Sigmoid colon (tissue), 7 donors: ENCODE measurements around the gene DLL3. TPM values are rescaled to one million over a fixed set of nuclear protein-coding genes. Genes with fewer than 3 reads are reported as not detected.

Source experiments
- DNase-seq: peaks from one replicate; pipeline ENCODE4 v3.0.0-alpha.2; 2019
- H3K27ac ChIP-seq, 4 donors: fragments of 200-600 bp; sonication (generic); one replicate each; pipeline ENCODE4 v1.5.1; 2016 to 2019; ENCODE audit warnings: mild to moderate bottlenecking in 1 of 4
- H3K27me3 ChIP-seq, 3 donors: fragments of 200-600 bp; sonication (generic); one replicate each; pipeline ENCODE4 v1.5.1; 2019; ENCODE audit warnings: mild to moderate bottlenecking in 1 of 3
- H3K36me3 ChIP-seq, 4 donors: fragments of 200-600 bp; sonication (generic); one replicate each; pipeline ENCODE4 v1.5.1; 2016 to 2019
- H3K4me1 ChIP-seq, 4 donors: fragments of 200-600 bp; sonication (generic); one replicate each; pipeline ENCODE4 v1.5.1; 2017 to 2019
- H3K4me3 ChIP-seq, 4 donors: fragments of 200-600 bp; sonication (generic); one replicate each; pipeline ENCODE4 v1.5.1; 2017 to 2019; ENCODE audit warnings: mild to moderate bottlenecking in 2 of 4, moderate library complexity in 1 of 4
- H3K9me3 ChIP-seq, 4 donors: fragments of 200-600 bp in 3 of 4; sonication (generic) in 3 of 4; one replicate each; pipeline versions ENCODE4 v1.5.1 to v1.6.1; 2013 to 2019
- CTCF ChIP-seq, 4 experiments: fragments of 450-650 bp in 3 of 4; fragments of 200-600 bp in 1 of 4; IDR thresholded peaks; one replicate each; pipeline ENCODE4 v1.5.1; 2016 to 2019; ENCODE audit warnings: antibody characterized with exemption in 4 of 4, mild to moderate bottlenecking in 3 of 4, moderate library complexity in 2 of 4
- EP300 ChIP-seq, 4 donors: sonication (generic); formaldehyde crosslinking; IDR thresholded peaks; one replicate each; pipeline ENCODE4 v1.6.1; 2017; ENCODE audit warnings: antibody characterized with exemption in 4 of 4
- POLR2A ChIP-seq, 2 donors: fragments of 450-650 bp; IDR thresholded peaks; one replicate each; pipeline ENCODE4 v1.6.1; 2016; ENCODE audit warnings: antibody characterized with exemption in 2 of 2, mild to moderate bottlenecking in 2 of 2, moderate library complexity in 2 of 2
- POLR2AphosphoS5 ChIP-seq, 4 donors: sonication (generic); formaldehyde crosslinking; IDR thresholded peaks; one replicate each; pipeline ENCODE4 v1.6.1; 2017; ENCODE audit warnings: antibody characterized with exemption in 4 of 4
- WGBS, 2 donors: extraction: QIAGEN DNeasy Blood & Tissue Kit; methylation state at CpG; one replicate each; pipeline ENCODE4 v1.1.7; 2013; 5-methylcytosine and 5-hydroxymethylcytosine counted together
- intact Hi-C: fragments of 100-400 bp; cut with DNase I; formaldehyde crosslinking; loops from one replicate; pipeline ENCODE4 v1.15.1; 2023
- polyA plus RNA-seq, 3 donors: library from polyadenylated mRNA; stranded (reverse); fragments of 200-250 nt; gene quantifications; one replicate each; pipeline ENCODE4 v1.2.3, GENCODE V29; 2013
- total RNA-seq, 4 donors: library from RNA; depleted of rRNA; stranded (reverse); fragments of >200 nt; gene quantifications; one replicate each; pipeline ENCODE4 v1.1.0, GENCODE V29; 2016
- donor health status: healthy with polysubstance abuse.
- donor health status: Bipolar disorder and iron deficiency.
- donor health status: healthy.

The DLL3 gene
- total and polyA plus RNA-seq, 7 donors, result 0.17 to 0.36 TPM; not detected in 5

- intact Hi-C loops, result loop anchor here (5.0 kb wide), 1 partner anchor 32 kb away; the partner anchor contains the start of gene EID2B
- no peak for DNase-seq
- peaks cover 0 to 27% (median 22%) of the 10 kb centered on the region in 4 donors for H3K4me1 ChIP-seq
- H3K27ac ChIP-seq, result no peak overlapping the region
- no peaks in the 10 kb centered on the region for H3K36me3 ChIP-seq
- TF ChIP-seq EP300 (IDR thresholded peaks at IDR 0.05), result no peak
- no peak for TF ChIP-seq POLR2A (IDR thresholded peaks at IDR 0.05)
- no peak for TF ChIP-seq CTCF (IDR thresholded peaks at IDR 0.05)
- no peak for TF ChIP-seq POLR2AphosphoS5 (IDR thresholded peaks at IDR 0.05)
- no peak overlapping the region for H3K4me3 ChIP-seq
- H3K9me3 ChIP-seq, result no peaks in the 10 kb centered on the region
- peaks cover 23 to 88% (median 72%) of the 10 kb centered on the region in 3 donors for H3K27me3 ChIP-seq
- WGBS, 2 donors, result 78 to 86% methylated on average over 8 of the region's 8 CpGs
Measured at GRCh38 chr19:39499932-39500331, 1.2 kb downstream of the DLL3 start.

GRCh38 chr19:39500543-39500942, 1.8 kb downstream of the DLL3 start:
- Histone ChIP-seq H3K4me3 (no peak overlapping the region), H3K9me3 (no peaks in the 10 kb centered on the region), H3K27ac (no peak overlapping the region), H3K4me1 (peaks cover 0 to 27% (median 22%) of the 10 kb centered on the region in 4 donors), H3K27me3 (peaks cover 26 to 94% (median 78%) of the 10 kb centered on the region in 3 donors), H3K36me3 (no peaks in the 10 kb centered on the region)
- WGBS, 2 donors, result 49 to 58% methylated on average over 4 of the region's 4 CpGs
- intact Hi-C loops, result no loop called here
- TF ChIP-seq EP300 (IDR thresholded peaks at IDR 0.05), result no peak
- TF ChIP-seq POLR2A (IDR thresholded peaks at IDR 0.05), result no peak
- DNase-seq, result no peak

- intact Hi-C loops, result no loop called here
- 72 to 76% methylated on average over 5 of the region's 5 CpGs for WGBS, 2 donors
- Histone ChIP-seq H3K4me3 (no peak overlapping the region), H3K27me3 (peaks cover 30 to 95% (median 80%) of the 10 kb centered on the region in 3 donors), H3K9me3 (no peaks in the 10 kb centered on the region), H3K4me1 (peaks cover 0 to 27% (median 22%) of the 10 kb centered on the region in 4 donors), H3K36me3 (no peaks in the 10 kb centered on the region), H3K27ac (no peak overlapping the region)
- DNase-seq, result no peak
- TF ChIP-seq EP300 (IDR thresholded peaks at IDR 0.05), result no peak
- no peak for TF ChIP-seq POLR2A (IDR thresholded peaks at IDR 0.05)
- no peak for TF ChIP-seq POLR2AphosphoS5 (IDR thresholded peaks at IDR 0.05)
- TF ChIP-seq CTCF (IDR thresholded peaks at IDR 0.05), result no peak
Measured at GRCh38 chr19:39501340-39501739, 2.6 kb downstream of the DLL3 start.

- H3K27ac ChIP-seq, result no peak overlapping the region
- no peak overlapping the region for H3K4me3 ChIP-seq
- no peaks in the 10 kb centered on the region for H3K36me3 ChIP-seq
- no peaks in the 10 kb centered on the region for H3K9me3 ChIP-seq
- 15 to 20% methylated on average over 69 of the region's 69 CpGs for WGBS, 2 donors
- no peak for DNase-seq
- TF ChIP-seq CTCF (IDR thresholded peaks at IDR 0.05) (peak in 1 of 4 experiments; percentile 64), POLR2A (IDR thresholded peaks at IDR 0.05) (no peak), POLR2AphosphoS5 (IDR thresholded peaks at IDR 0.05) (no peak)
- intact Hi-C loops, result no loop called here
- H3K4me1 ChIP-seq, result peaks cover 0 to 34% (median 29%) of the 10 kb centered on the region in 4 donors
- H3K27me3 ChIP-seq, result peaks cover 44 to 95% (median 81%) of the 10 kb centered on the region in 3 donors
Measured at GRCh38 chr19:39502640-39503417, 4.1 kb downstream of the DLL3 start.

GRCh38 chr19:39506598-39506943, 7.8 kb downstream of the DLL3 start:
- H3K27ac ChIP-seq, result no peak overlapping the region
- no peaks in the 10 kb centered on the region for H3K36me3 ChIP-seq
- H3K4me3 ChIP-seq, result peak overlapping the region in 2 of 4 donors; percentile 40 to 45
- WGBS, 2 donors, result 60 to 67% methylated on average over 7 of the region's 7 CpGs
- no peaks in the 10 kb centered on the region for H3K9me3 ChIP-seq
- peaks cover 0 to 18% (median 13%) of the 10 kb centered on the region in 4 donors for H3K4me1 ChIP-seq
- peaks cover 35 to 88% (median 70%) of the 10 kb centered on the region in 3 donors for H3K27me3 ChIP-seq
- DNase-seq, result no peak
- TF ChIP-seq POLR2A (IDR thresholded peaks at IDR 0.05), result no peak
- TF ChIP-seq POLR2AphosphoS5 (IDR thresholded peaks at IDR 0.05), result no peak
- TF ChIP-seq EP300 (IDR thresholded peaks at IDR 0.05), result no peak
- no peak for TF ChIP-seq CTCF (IDR thresholded peaks at IDR 0.05)
- intact Hi-C loops, result no loop called here
